Measurements from ENCODE around the gene TSACC.

Gene TSACC

DNA sequence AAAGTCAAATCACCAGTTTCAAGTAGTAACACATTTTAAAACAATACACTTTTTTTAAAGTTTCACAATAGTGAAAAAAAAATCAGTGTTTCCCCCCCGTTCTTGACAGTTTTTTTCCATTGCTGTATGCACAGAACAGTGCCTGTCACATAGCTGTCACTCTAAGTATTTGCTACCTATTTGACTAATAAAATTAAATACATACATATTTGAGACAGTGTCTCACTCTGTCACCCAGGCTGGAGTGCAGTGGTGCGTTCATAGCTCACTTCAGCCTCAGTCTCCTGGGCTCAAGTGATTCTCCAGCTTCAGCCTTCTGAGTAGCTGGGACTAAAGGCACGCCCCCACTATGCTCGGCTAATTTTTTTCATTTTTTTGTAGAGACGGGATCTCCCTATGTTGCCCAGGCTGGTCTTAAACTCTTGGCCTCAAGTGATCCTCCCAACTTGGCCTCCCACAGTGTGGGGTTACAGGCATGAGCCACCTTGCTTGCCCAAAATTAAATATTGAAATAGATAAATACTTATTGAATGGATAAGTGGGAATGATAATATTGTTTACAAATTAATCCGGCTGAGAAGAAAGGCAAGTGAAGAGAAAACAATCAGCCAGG, 18.0 kb downstream of the TSACC start:
- TF ChIP-seq, protein P1, sequence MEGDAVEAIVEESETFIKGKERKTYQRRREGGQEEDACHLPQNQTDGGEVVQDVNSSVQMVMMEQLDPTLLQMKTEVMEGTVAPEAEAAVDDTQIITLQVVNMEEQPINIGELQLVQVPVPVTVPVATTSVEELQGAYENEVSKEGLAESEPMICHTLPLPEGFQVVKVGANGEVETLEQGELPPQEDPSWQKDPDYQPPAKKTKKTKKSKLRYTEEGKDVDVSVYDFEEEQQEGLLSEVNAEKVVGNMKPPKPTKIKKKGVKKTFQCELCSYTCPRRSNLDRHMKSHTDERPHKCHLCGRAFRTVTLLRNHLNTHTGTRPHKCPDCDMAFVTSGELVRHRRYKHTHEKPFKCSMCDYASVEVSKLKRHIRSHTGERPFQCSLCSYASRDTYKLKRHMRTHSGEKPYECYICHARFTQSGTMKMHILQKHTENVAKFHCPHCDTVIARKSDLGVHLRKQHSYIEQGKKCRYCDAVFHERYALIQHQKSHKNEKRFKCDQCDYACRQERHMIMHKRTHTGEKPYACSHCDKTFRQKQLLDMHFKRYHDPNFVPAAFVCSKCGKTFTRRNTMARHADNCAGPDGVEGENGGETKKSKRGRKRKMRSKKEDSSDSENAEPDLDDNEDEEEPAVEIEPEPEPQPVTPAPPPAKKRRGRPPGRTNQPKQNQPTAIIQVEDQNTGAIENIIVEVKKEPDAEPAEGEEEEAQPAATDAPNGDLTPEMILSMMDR (IDR thresholded peaks at IDR 0.05; ENCODE audit: low read depth, low read length): no peak
- TF ChIP-seq POLR2A (IDR thresholded peaks at IDR 0.05; ENCODE audit: extremely low read depth, insufficient read length) (no peak), MYC (IDR thresholded peaks at IDR 0.05; ENCODE audit: low read depth, low read length) (no peak)
- TF ChIP-seq, protein P2, sequence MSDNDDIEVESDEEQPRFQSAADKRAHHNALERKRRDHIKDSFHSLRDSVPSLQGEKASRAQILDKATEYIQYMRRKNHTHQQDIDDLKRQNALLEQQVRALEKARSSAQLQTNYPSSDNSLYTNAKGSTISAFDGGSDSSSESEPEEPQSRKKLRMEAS (IDR thresholded peaks at IDR 0.05; ENCODE audit: low read depth, low read length): no peak
- DNase-seq (ENCODE audit: low read depth): no peak
- no peak overlapping the region for H3K4me3 ChIP-seq (ENCODE audit: low read depth, low read length)

DNA sequence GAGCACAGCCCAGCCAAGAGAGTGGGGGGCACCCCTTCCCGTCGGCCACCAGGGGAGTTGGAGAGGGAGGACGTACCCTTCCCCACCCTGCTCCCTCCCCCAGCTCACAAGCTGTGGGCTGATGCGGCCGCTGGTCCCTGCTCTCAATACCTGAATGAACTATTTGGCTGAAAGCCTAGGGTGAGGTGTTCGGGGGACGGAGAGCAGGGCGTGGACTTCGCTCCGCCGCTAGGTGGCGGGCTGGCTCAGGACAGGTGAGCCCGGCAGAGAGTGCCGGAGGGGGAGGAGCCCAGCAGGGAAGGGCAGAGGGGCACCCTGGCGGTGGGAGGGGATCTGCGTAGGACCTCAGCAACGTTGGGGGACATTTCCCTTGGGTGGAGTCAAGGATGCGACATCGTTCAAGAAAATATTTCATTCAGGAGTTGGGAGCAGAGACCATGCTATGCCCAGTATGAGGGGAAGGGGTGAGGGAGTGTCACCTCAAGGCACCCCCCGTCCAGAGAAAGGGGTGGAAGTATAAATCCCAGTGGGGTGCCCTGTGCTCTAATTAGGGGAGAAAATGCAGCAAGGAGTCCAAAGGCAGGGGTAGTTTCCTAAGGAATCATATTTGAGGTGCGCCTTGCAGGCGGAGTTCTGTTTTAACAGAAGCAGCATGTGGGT, 18.7 kb downstream of the TSACC start:
- peak; percentile 65 for DNase-seq (ENCODE audit: low read depth)
- H3K4me3 ChIP-seq (ENCODE audit: low read depth, low read length): no peak overlapping the region
- no peak for TF ChIP-seq MYC (IDR thresholded peaks at IDR 0.05; ENCODE audit: low read depth, low read length)
- no peak for TF ChIP-seq POLR2A (IDR thresholded peaks at IDR 0.05; ENCODE audit: extremely low read depth, insufficient read length)
- TF ChIP-seq, protein P1 (IDR thresholded peaks at IDR 0.05; ENCODE audit: low read depth, low read length): peak; percentile 93
- TF ChIP-seq, protein P2 (IDR thresholded peaks at IDR 0.05; ENCODE audit: low read depth, low read length): no peak

DNA sequence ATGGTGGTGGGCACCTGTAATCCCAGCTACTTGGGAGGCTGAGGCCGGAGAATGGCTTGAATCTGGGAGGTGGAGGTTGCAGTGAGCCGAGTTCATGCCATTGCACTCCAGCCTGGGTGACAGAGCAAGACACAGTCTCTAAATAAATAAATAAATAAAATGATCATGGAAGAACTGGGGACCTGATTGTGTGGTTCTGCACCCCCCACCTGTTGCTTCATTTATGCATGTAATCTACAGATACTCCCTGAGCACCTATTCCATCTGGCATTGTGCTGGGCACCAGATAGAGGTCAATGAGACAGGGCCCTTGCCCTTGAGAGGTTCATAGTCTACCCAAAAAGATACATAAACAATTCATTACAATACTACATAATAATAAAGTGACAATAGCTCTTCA, 19.7 kb downstream of the TSACC start:
- TF ChIP-seq, protein P2 (IDR thresholded peaks at IDR 0.05; ENCODE audit: low read depth, low read length): no peak
- TF ChIP-seq, protein P1 (IDR thresholded peaks at IDR 0.05; ENCODE audit: low read depth, low read length): no peak
- TF ChIP-seq MYC (IDR thresholded peaks at IDR 0.05; ENCODE audit: low read depth, low read length) (no peak), POLR2A (IDR thresholded peaks at IDR 0.05; ENCODE audit: extremely low read depth, insufficient read length) (no peak)
- H3K4me3 ChIP-seq (ENCODE audit: low read depth, low read length): no peak overlapping the region
- DNase-seq (ENCODE audit: low read depth): no peak

DNA sequence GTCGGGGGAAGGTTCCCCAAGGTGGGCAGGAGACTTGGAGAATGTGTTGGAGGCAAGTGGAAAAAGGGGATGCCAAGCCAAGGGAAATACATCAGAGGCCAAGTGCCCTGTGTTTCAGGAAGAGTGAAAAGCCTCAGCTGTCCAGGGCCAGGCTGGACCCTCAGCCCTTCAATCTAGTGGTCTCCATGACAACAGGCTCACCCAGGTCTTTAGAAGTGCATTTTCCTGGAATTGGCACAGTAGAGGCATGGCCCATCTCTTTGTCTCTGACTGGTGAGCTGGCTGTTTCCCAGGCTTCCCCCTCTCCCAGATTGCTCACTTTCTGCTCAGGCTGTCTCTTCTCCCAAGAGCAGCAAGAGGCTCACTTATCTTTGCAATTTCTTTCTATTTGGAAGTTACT, 20.3 kb downstream of the TSACC start:
- DNase-seq (ENCODE audit: low read depth): no peak
- TF ChIP-seq, protein P1 (IDR thresholded peaks at IDR 0.05; ENCODE audit: low read depth, low read length): no peak
- no peak for TF ChIP-seq POLR2A (IDR thresholded peaks at IDR 0.05; ENCODE audit: extremely low read depth, insufficient read length)
- TF ChIP-seq, protein P2 (IDR thresholded peaks at IDR 0.05; ENCODE audit: low read depth, low read length): no peak
- TF ChIP-seq MYC (IDR thresholded peaks at IDR 0.05; ENCODE audit: low read depth, low read length): no peak
- no peak overlapping the region for H3K4me3 ChIP-seq (ENCODE audit: low read depth, low read length)

DNA sequence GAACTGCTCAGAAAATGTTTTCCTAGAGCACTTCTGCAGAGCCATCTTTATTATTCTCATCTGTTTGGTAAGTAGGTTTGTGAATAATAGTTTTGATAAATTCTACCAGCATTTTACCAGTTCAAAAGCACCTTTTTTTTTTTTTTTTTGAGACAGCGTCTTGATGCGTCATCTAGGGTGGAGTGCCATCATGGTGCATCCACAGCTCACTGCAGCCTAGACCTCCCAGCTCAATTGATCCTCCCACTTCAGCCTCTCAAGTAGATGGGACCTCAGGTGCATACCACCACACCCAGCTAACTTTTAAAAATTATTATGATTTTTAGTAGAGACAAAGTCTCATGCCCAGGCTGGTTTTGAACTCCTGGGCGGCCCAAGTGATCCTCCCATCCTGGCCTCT, 20.9 kb downstream of the TSACC start:
- TF ChIP-seq, protein P1 (IDR thresholded peaks at IDR 0.05; ENCODE audit: low read depth, low read length): no peak
- TF ChIP-seq MYC (IDR thresholded peaks at IDR 0.05; ENCODE audit: low read depth, low read length) (no peak), POLR2A (IDR thresholded peaks at IDR 0.05; ENCODE audit: extremely low read depth, insufficient read length) (no peak)
- TF ChIP-seq, protein P2 (IDR thresholded peaks at IDR 0.05; ENCODE audit: low read depth, low read length): no peak
- no peak for DNase-seq (ENCODE audit: low read depth)
- no peak overlapping the region for H3K4me3 ChIP-seq (ENCODE audit: low read depth, low read length)
